PFSK-1 (cell line): ENCODE data around the gene KCNJ6.

Source experiments
- FOXP2 ChIP-seq: optimal IDR thresholded peaks from 2 replicates; pipeline ENCODE3; 2011; ENCODE audit warnings: borderline replicate concordance, control low read depth, inconsistent platforms; ENCODE audit not compliant: insufficient read depth; ENCODE audit errors: extremely low read length, extremely low read depth
- POLR2AphosphoS5 ChIP-seq: IDR thresholded peaks from 2 replicates; pipeline ENCODE4 v1.6.1; 2012; ENCODE audit warnings: low read depth, mild to moderate bottlenecking, control low read depth, low read length, moderate library complexity
- SIN3A ChIP-seq: IDR thresholded peaks from 2 replicates; pipeline ENCODE4 v1.6.1; 2012; ENCODE audit warnings: mild to moderate bottlenecking, low read length, moderate library complexity, borderline replicate concordance; ENCODE audit not compliant: insufficient read depth
- TAF1 ChIP-seq: IDR thresholded peaks from 2 replicates; pipeline ENCODE4 v1.6.1; 2012; ENCODE audit warnings: low read length, control low read depth, borderline replicate concordance; ENCODE audit not compliant: insufficient read depth
- TF ChIP-seq, protein P1 (sequence below), 2 experiments: IDR thresholded peaks; 2 replicates each; pipeline versions ENCODE4 v1.6.1 to v1.8.0; 2011 to 2012; ENCODE audit warnings: low read depth in 2 of 2, low read length in 2 of 2, control low read depth in 1 of 2, inconsistent platforms in 1 of 2, mild to moderate bottlenecking in 1 of 2, moderate library complexity in 1 of 2; ENCODE audit not compliant: insufficient read depth in 1 of 2

Gene KCNJ6

DNA sequence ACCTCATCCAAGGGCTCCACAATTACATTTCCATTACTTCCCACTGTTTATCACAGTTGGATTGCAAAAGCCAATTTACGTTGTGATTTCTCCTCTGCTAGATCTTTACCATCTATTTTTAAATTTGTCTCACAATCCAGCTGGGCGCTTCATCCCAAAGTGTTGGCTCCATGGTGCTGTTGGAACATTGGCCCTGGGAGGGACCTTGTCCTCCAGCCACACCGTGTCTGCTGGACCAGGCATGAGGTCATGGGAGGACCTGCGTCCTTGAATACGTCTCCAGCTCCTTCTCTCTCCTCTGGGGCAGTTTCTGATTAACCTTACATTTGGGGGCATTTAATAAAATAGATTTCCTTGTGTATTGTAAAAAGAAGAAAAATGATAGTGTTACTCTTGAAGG is 125.4 kb downstream of the KCNJ6 start:
- no peak for TF ChIP-seq TAF1
- TF ChIP-seq, protein P1, sequence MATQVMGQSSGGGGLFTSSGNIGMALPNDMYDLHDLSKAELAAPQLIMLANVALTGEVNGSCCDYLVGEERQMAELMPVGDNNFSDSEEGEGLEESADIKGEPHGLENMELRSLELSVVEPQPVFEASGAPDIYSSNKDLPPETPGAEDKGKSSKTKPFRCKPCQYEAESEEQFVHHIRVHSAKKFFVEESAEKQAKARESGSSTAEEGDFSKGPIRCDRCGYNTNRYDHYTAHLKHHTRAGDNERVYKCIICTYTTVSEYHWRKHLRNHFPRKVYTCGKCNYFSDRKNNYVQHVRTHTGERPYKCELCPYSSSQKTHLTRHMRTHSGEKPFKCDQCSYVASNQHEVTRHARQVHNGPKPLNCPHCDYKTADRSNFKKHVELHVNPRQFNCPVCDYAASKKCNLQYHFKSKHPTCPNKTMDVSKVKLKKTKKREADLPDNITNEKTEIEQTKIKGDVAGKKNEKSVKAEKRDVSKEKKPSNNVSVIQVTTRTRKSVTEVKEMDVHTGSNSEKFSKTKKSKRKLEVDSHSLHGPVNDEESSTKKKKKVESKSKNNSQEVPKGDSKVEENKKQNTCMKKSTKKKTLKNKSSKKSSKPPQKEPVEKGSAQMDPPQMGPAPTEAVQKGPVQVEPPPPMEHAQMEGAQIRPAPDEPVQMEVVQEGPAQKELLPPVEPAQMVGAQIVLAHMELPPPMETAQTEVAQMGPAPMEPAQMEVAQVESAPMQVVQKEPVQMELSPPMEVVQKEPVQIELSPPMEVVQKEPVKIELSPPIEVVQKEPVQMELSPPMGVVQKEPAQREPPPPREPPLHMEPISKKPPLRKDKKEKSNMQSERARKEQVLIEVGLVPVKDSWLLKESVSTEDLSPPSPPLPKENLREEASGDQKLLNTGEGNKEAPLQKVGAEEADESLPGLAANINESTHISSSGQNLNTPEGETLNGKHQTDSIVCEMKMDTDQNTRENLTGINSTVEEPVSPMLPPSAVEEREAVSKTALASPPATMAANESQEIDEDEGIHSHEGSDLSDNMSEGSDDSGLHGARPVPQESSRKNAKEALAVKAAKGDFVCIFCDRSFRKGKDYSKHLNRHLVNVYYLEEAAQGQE (IDR thresholded peaks at IDR 0.05; ENCODE audit: insufficient read depth in 1 of 2, low read depth in 2 of 2, low read length in 2 of 2), result no peak

DNA sequence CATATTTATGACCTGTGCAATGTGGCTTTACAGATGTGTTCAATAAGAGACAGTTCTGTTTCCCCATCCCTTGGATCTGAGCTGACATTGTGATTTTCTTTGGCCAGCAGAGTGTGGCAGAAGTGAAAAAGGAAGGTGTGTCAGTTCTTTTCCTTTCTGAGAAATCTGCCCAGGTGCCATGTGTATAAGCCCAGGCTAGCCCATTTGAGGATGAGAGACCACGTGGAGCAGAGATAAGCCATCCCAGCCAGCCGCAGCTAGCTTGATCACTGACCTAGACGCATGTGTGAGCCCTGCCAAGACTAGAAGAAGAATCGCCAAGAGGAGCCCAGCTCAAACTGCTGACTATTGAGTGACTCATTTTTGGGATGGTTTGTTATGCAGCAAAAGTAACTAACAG is 127.8 kb downstream of the KCNJ6 start:
- no peak for TF ChIP-seq SIN3A
- no peak for TF ChIP-seq FOXP2
- TF ChIP-seq POLR2AphosphoS5, result no peak
- TF ChIP-seq, protein P1 (IDR thresholded peaks at IDR 0.05; ENCODE audit: insufficient read depth in 1 of 2, low read depth in 2 of 2, low read length in 2 of 2), result no peak
- no peak for TF ChIP-seq TAF1

DNA sequence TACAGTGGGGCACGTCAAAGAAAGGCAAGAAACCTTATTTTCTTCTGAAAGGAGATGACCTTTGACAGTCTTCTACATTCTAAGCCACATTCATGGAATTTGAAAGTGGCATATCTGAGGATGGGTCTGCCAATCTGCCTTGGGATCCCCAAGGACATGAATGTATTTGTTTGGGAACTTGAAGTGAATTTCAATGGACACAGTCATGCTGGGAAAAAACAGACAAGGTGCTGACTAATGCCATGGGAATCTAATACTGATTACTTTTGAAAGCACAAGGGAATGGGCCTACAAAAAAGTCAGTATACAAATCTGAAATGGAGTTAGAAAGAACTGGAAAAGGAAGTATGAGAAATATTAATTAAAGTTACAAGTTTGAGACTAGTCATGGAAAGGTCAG is 128.8 kb downstream of the KCNJ6 start:
- TF ChIP-seq POLR2AphosphoS5 (no peak), FOXP2 (no peak), SIN3A (no peak), TAF1 (no peak)
- TF ChIP-seq, protein P1 (IDR thresholded peaks at IDR 0.05; ENCODE audit: insufficient read depth in 1 of 2, low read depth in 2 of 2, low read length in 2 of 2), result no peak

DNA sequence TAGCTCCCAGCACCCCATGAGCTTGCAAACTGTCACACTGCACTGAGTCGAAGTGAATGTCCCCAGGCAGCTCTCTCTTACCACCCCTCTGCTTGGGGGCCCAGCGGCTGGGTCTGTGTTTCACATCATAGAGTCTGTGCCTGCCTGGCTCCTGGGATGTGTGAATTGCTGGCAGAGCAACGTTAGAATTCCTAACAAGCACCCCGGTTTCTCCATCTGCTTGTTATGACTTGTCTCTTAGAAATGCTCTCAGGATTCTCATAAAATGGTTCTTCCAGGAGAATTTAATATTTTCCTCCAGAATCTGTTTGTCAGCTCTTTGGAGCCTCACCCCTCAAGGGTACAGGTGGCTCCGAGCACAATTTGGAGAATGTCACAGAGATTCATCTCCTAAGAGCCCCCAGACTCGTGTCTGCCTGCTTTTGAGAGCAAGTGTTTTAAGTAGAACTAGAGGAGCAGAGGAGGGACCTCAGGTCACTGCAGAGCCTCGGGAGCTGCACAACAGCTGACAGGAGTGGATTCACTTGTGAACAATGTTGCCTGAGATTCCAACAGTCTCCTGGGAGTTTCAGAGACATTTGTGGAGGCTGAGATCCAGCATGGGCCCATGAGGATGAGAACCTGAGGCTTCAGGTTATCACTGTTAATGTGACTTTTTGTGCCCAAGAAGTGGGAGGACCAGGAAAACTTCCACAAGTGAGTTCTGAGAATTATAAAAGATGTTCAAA is 131.5 kb downstream of the KCNJ6 start:
- TF ChIP-seq SIN3A (no peak), FOXP2 (no peak), POLR2AphosphoS5 (no peak), TAF1 (no peak)
- TF ChIP-seq, protein P1 (IDR thresholded peaks at IDR 0.05; ENCODE audit: insufficient read depth in 1 of 2, low read depth in 2 of 2, low read length in 2 of 2), result no peak

DNA sequence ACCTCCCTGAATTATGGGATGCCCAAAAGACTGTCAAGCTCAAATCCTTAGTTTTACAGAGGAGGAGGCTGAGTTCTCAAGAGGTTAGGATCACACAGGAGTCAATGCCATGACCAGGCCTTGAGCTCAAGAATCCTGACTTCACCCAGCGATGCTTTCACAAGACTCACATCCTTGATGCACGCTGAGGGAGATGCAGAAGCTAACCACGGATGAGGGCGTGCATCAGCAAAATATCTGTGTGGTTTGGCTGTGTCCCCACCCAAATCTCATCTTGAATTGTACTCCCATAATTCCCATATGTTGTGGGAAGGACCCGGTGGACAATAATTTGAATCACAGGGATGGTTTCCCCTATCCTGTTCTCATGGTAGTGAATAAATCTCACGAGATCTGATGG is 133.2 kb downstream of the KCNJ6 start:
- TF ChIP-seq, protein P1 (IDR thresholded peaks at IDR 0.05; ENCODE audit: insufficient read depth in 1 of 2, low read depth in 2 of 2, low read length in 2 of 2), result no peak
- TF ChIP-seq TAF1 (no peak), FOXP2 (no peak), SIN3A (no peak), POLR2AphosphoS5 (no peak)
